Fibroblast of upper back skin (primary cell): ENCODE data around the gene APOL4.

Source experiments
- DNase-seq: peaks from one replicate; pipeline ENCODE4 v3.0.0-alpha.2; 2013

APOL4 gene

DNA sequence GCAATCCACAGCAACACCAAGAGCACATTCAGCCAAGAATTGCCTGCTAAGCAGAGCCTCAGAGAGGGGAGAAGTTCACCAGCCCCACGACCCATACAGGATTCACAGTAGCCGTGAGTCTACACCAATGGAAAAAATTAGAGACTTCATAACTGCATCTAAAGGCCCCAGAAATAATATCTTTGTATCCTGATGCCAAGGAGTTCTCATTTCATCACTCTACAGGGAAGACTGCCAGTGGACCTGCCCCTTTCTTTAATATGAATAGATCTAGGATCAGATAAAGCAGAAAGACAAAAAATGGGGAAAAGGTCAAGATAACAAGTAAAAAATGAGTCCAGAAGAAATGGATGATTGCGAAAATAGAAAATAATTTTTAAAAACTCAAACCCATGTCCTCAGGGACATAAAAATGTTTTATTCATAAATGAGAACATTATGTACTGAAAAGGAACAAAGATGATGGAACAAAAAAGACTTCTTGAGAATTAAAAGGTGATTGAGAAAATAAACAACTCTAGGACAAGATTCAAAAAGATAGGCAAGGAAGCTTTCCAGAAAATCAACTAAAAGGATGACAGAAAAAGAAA lies 50.5 kb downstream of the APOL4 start:
- DNase-seq = peak; percentile 32

DNA sequence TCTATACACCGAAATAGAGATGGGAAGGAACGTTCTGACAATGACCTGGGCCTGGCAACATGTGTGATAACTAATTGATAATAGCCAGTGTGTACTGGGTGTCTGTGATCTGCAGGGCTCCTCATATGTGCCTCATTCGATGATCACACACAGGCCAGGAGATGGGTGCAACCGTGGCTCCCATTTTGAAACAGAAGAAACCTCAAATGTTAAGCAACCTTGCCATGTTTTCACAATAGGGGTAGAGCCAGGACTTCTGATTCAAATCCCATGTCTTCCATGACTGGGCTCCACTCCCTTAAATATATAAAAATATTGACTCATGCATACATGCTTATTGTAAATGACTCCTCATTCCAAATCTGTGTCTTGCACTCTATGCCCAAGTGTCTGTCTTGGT lies 52.2 kb downstream of the APOL4 start:
- DNase-seq = no peak

DNA sequence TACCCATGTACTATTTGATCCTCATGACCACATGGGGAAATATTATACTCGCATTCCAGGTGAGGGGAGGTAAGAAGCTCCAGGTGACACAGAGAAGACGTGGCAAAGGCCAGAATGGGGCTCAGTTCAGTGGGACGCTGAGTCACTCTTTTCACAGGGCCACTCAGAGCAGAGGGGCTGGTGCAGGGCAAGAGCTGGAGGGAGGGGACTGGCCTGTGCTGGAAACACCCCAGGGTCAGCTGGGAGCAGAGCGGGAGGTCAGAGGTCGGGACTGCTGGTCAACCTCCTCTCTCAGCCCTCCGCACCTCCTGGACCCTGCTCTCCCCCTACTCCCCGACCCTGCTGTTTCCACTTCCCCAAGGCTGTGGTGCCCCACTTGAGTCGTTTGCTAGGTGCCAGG lies 53.2 kb downstream of the APOL4 start:
- DNase-seq = no peak

DNA sequence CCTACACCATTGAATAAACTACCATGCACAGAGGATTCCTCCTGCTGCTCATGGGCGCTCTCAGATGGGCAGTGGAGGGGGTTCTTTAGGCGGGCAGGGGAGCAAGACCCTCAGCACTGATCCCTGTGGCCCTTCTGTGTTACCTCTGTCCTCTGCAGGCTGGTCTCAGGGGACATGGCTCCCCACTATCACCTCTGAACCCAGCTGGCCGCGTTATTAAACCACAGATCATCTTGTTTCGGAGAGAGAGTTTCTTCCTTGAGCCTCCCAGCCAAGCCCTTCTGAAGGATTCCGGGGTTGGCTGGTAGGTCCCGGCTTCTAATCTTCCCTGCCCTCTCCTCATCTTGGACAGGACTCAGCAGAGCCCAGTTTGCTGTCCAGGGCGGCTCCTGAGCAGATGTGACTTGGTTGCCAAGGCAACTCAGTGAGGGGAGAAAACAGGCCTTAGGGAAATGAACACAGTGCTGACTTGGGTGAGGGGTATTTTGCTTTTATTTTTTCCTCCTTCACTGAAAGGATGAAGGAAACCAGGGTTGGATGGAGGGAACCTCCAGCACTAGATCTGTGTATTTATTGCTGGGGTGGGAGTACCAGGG lies 54.3 kb downstream of the APOL4 start:
- DNase-seq = no peak

DNA sequence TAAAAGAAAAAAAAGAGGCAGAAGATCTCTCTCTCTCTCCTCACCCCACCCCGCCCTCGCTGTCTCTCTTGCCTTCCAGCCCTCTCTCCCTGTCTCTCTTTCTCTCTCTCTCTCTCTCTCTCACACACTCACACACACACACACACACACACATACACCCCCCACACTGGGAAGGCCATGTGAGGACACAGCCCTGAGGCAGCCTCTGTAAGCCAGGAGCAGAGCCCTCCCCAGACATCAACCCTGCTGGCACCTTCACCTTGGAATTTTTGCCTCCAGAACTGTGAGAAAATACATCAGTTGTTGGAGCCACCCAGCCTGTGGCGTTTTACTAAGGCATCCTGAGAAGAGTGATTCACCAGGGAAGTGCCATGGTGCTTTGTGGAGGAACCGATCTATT lies 55.7 kb downstream of the APOL4 start:
- DNase-seq = no peak

DNA sequence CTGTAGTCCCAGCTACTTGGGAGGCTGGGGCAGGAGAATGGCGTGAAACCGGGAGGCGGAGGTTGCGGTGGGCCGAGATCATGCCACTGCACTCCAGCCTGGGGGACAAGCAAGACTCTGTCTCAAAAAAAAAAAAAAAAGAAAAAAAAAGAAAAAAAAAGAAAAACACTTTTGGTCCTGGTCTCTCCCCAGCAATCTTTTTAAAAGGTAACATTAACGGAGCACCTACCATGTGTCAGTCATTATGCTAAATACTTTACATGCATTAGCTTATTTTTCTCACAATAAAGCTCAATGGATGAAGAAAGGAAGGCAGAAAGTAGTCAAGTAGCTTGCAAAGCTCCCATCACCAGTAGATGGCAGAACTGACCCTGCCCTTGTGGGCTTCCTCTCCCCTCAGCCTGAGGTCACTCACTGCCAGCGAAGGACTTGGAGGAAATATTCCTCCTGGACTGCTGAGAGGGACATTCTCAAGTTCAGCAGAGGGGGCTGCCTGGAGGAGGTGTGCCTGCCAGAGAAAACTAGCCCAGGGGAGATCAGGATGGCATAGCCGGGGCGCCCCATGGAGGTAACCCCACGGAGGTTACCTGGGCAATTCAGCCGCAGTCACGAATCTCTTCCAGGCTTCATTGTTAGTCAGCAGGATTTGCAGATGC lies 56.6 kb downstream of the APOL4 start:
- peak; percentile 75 for DNase-seq

DNA sequence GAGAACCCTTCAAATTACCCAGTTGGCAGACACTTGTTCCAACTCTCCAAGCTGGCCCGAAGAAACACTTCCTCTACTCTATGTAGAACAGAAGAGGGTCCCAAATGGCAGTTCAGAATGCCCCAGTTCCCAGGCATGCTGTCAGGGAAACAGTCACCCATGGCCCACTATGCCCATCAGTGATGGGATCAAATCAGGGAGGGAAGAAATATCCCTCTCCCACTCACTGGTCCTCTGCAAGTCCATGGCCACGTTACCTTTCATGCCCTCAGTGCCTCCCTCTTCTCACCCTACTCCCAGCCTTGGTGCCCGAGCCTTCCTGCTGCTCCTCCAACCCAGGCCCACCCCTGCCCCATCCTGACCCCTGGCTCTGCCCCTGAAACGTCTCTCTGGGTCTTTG lies 57.7 kb downstream of the APOL4 start:
- no peak for DNase-seq

DNA sequence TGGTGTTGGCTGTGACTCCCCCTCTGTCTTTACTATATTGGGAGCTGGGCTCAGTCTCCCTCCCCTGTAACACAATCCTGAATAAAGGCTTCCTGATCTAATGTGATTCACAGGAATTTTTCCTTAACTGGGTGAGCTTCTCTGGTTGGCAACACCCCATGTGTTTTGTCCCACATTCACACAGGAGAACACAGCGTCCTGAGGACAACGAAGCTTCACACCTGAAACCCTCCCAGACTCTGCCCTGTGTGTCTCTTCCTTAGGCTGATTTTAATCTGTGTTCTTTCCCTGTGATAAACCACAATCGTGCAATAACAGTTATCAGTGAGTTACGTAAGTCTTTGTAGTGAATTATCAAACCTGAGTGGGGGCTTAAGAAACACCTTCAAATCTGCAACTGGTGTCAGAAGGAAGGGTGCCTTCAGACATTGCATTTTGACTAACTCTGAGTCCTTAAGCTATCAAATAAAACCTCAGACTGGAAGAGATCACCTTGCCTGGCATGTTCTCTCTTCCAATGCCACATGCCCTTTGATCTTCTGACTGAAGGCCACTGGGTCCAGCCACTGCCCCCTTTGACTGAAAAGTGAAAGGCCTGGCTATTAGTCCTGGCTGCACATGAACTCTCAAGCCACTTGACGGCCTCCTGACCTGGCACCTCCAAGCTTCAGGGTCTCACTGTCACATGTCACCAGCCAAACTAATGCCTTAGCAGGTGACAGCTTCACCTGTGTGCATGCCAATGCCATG lies 58.4 kb downstream of the APOL4 start:
- DNase-seq = no peak

DNA sequence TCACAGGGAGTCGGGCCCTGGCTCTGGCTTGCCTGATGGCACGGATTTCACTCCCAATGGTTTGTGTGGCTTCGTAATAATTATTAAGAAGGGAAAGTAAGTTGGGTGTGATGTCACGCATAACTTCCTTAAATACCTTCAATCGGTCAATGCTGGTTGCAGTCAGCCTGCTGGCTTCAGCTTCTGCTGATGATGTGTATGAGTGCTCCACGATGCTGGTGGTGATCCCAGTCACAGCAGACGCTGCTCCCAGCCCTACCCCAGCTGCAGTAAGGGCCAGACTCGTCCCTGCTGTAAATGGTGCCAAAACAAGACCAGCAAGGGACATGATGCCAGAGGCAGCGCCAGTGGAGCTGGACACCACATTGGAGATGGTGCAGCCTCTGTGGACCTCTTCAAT lies 60.1 kb downstream of the APOL4 start:
- DNase-seq = no peak
